Measurements from ENCODE around the gene P2RY14.

DNA sequence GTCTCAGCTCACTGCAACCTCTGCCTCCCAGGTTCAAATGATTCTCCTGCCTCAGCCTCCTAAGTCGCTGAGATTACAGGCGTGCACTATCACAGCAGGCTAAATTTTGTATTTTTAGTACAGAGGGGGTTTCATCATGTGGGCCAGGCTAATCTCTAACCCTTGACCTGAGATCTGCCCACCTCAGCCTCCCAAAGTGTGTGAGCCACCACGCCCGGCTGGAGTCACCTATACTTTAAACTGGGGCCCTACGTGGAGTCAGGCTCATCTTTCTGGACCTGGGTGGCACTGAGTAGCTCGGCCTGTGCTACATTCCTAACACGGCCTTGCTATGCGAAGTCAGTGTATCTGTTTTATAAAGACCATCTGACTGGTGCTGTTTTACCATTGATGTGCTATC, 81.1 kb downstream of the P2RY14 start:
- TF ChIP-seq, protein P1, sequence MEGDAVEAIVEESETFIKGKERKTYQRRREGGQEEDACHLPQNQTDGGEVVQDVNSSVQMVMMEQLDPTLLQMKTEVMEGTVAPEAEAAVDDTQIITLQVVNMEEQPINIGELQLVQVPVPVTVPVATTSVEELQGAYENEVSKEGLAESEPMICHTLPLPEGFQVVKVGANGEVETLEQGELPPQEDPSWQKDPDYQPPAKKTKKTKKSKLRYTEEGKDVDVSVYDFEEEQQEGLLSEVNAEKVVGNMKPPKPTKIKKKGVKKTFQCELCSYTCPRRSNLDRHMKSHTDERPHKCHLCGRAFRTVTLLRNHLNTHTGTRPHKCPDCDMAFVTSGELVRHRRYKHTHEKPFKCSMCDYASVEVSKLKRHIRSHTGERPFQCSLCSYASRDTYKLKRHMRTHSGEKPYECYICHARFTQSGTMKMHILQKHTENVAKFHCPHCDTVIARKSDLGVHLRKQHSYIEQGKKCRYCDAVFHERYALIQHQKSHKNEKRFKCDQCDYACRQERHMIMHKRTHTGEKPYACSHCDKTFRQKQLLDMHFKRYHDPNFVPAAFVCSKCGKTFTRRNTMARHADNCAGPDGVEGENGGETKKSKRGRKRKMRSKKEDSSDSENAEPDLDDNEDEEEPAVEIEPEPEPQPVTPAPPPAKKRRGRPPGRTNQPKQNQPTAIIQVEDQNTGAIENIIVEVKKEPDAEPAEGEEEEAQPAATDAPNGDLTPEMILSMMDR (IDR thresholded peaks at IDR 0.05; ENCODE audit: extremely low read depth in 1 of 2, insufficient read depth in 1 of 2, low read depth in 1 of 2, low read length in 2 of 2) = no peak
- TF ChIP-seq POLR2AphosphoS5 (IDR thresholded peaks at IDR 0.05; ENCODE audit: insufficient read depth, low read depth, low read length) (no peak), MYC (IDR thresholded peaks at IDR 0.05; ENCODE audit: low read depth, low read length) (no peak), EZH2 (IDR thresholded peaks at IDR 0.05; ENCODE audit: borderline replicate concordance, low read depth, low read length, severe bottlenecking) (no peak), POLR2A (IDR thresholded peaks at IDR 0.05; ENCODE audit: low read depth, low read length) (no peak), JUN (IDR thresholded peaks at IDR 0.05; ENCODE audit: borderline replicate concordance, insufficient read depth, insufficient read length, low read depth) (no peak)
- TF ChIP-seq, protein P2, sequence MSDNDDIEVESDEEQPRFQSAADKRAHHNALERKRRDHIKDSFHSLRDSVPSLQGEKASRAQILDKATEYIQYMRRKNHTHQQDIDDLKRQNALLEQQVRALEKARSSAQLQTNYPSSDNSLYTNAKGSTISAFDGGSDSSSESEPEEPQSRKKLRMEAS (IDR thresholded peaks at IDR 0.05; ENCODE audit: insufficient read depth, insufficient read length) = no peak

Measured in endothelial cell of umbilical vein (primary cell).